Measurements from ENCODE around the gene PCNX3. TPM values are rescaled to one million over a fixed set of nuclear protein-coding genes. Genes with fewer than 3 reads are reported as not detected.
A peak's percentile ranks its signal among the peaks of the same experiment; 100 is the strongest.

Gene PCNX3
- total RNA-seq, 1 experiment from 2014 or later = 72.8 TPM

DNA sequence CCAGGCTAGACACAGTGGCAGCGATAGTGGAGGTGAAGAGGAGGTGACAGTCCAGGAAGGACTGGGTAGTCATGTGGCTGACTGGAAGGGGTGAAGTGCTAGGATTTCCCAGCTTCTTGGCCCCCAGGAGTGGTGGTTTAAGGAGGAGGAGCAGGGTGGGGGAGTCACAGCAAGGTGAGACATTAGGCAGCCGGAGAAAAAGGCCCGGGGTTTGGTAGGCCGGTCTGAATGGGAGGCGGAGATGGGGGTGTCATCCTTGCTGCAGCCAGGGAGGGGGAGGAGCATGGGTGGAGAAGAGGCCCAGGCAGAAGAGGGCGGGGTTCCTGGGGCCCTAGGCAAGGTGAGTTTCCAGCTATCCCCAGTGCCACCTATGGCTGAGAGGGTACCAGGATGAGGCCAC lies 28.4 kb downstream of the PCNX3 start:
- DNase-seq = no peak
- CTCF ChIA-PET = no interaction called here
- peaks cover 23% of the 10 kb centered on the region for H3K4me1 Mint-ChIP-seq (ENCODE audit: low read depth, unreplicated experiment)
- peak overlapping the region; percentile 66 for H3K27ac Mint-ChIP-seq (ENCODE audit: unreplicated experiment)
- peaks cover 24% of the 10 kb centered on the region for H3K36me3 Mint-ChIP-seq (ENCODE audit: insufficient read depth, unreplicated experiment)
- TF ChIP-seq, protein P1, sequence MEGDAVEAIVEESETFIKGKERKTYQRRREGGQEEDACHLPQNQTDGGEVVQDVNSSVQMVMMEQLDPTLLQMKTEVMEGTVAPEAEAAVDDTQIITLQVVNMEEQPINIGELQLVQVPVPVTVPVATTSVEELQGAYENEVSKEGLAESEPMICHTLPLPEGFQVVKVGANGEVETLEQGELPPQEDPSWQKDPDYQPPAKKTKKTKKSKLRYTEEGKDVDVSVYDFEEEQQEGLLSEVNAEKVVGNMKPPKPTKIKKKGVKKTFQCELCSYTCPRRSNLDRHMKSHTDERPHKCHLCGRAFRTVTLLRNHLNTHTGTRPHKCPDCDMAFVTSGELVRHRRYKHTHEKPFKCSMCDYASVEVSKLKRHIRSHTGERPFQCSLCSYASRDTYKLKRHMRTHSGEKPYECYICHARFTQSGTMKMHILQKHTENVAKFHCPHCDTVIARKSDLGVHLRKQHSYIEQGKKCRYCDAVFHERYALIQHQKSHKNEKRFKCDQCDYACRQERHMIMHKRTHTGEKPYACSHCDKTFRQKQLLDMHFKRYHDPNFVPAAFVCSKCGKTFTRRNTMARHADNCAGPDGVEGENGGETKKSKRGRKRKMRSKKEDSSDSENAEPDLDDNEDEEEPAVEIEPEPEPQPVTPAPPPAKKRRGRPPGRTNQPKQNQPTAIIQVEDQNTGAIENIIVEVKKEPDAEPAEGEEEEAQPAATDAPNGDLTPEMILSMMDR (IDR thresholded peaks at IDR 0.05; ENCODE audit: unreplicated experiment) = no peak
- H3K9me3 Mint-ChIP-seq (ENCODE audit: low read depth, unreplicated experiment) = no peaks in the 10 kb centered on the region
- intact Hi-C loops (cut with micrococcal nuclease; ENCODE audit: unreplicated experiment) = no loop called here
- no TSS peak for BruUV-seq (replicated peaks)
- H3K27me3 Mint-ChIP-seq (ENCODE audit: unreplicated experiment) = no peaks in the 10 kb centered on the region
- no peak overlapping the region for H3K4me3 Mint-ChIP-seq (ENCODE audit: low read depth, unreplicated experiment)

DNA sequence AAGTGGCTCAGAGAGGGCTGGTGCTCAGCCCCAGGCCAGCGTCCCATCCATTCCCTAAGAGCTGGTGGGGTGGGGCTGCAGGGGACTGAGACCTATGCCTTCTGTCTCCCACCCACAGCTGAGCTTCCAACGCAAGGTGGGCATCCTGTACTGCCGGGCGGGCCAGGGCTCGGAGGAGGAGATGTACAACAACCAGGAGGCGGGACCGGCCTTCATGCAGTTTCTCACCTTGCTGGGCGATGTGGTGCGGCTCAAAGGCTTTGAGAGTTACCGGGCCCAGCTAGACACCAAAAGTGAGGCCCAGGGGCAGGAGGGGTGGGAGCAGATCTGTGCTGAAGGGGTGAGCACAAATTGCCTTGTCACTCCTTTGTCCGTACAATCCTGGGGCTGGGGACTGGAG lies 29.3 kb downstream of the PCNX3 start:
- intact Hi-C loops (cut with micrococcal nuclease; ENCODE audit: unreplicated experiment) = no loop called here
- CTCF ChIA-PET = no interaction called here
- Mint-ChIP-seq H3K4me3 (ENCODE audit: low read depth, unreplicated experiment) (no peak overlapping the region), H3K36me3 (ENCODE audit: insufficient read depth, unreplicated experiment) (peaks cover 25% of the 10 kb centered on the region), H3K9me3 (ENCODE audit: low read depth, unreplicated experiment) (no peaks in the 10 kb centered on the region), H3K4me1 (ENCODE audit: low read depth, unreplicated experiment) (peaks cover 20% of the 10 kb centered on the region), H3K27me3 (ENCODE audit: unreplicated experiment) (no peaks in the 10 kb centered on the region), H3K27ac (ENCODE audit: unreplicated experiment) (no peak overlapping the region)
- no TSS peak for BruUV-seq (replicated peaks)
- no peak for DNase-seq
- TF ChIP-seq, protein P1 (IDR thresholded peaks at IDR 0.05; ENCODE audit: unreplicated experiment) = no peak

DNA sequence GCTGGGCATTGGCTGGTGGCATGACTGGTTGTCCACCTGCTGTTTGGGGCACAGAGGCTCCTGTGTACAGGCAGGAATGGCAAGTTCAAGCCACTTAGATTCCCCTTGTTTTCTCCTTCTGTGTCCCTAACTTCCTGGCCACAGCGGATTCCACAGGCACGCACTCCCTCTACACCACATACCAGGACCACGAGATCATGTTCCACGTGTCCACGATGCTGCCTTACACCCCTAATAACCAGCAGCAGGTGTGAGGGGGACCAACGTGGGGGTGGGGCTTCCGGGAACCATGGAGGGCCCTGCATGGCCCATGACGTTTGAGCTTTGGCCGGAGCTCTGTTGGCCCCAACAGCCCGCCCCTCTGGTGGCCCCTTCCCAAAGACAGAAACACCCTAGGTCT lies 30.1 kb downstream of the PCNX3 start:
- Mint-ChIP-seq H3K4me1 (ENCODE audit: low read depth, unreplicated experiment) (peaks cover 27% of the 10 kb centered on the region), H3K27me3 (ENCODE audit: unreplicated experiment) (no peaks in the 10 kb centered on the region), H3K36me3 (ENCODE audit: insufficient read depth, unreplicated experiment) (peaks cover 31% of the 10 kb centered on the region), H3K27ac (ENCODE audit: unreplicated experiment) (no peak overlapping the region), H3K4me3 (ENCODE audit: low read depth, unreplicated experiment) (no peak overlapping the region), H3K9me3 (ENCODE audit: low read depth, unreplicated experiment) (no peaks in the 10 kb centered on the region)
- TF ChIP-seq, protein P1 (IDR thresholded peaks at IDR 0.05; ENCODE audit: unreplicated experiment) = no peak
- CTCF ChIA-PET = no interaction called here
- no peak for DNase-seq
- intact Hi-C loops (cut with micrococcal nuclease; ENCODE audit: unreplicated experiment) = no loop called here
- BruUV-seq (replicated peaks) = no TSS peak

DNA sequence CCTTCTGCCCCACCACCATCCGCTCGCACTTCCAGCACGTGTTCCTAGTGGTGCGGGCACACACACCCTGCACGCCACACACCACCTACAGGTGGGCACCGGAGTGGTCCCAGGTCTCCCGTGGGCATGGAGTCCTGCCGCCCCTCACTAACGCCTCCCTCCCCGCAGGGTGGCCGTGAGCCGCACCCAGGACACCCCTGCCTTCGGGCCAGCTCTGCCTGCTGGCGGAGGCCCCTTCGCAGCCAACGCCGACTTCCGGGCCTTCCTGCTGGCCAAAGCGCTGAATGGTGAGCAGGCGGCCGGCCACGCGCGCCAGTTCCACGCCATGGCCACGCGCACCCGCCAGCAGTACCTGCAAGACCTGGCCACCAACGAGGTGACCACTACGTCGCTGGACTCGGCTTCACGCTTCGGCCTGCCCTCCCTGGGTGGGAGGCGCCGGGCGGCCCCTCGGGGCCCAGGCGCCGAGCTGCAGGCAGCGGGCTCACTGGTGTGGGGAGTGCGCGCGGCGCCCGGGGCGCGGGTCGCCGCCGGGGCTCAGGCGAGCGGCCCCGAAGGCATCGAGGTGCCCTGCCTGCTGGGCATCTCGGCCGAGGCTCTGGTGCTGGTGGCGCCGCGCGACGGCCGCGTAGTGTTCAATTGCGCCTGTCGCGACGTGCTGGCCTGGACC lies 30.8 kb downstream of the PCNX3 start:
- H3K4me3 Mint-ChIP-seq (ENCODE audit: low read depth, unreplicated experiment) = no peak overlapping the region
- BruUV-seq (replicated peaks) = no TSS peak
- H3K27ac Mint-ChIP-seq (ENCODE audit: unreplicated experiment) = no peak overlapping the region
- no peaks in the 10 kb centered on the region for H3K9me3 Mint-ChIP-seq (ENCODE audit: low read depth, unreplicated experiment)
- H3K27me3 Mint-ChIP-seq (ENCODE audit: unreplicated experiment) = no peaks in the 10 kb centered on the region
- CTCF ChIA-PET = no interaction called here
- H3K36me3 Mint-ChIP-seq (ENCODE audit: insufficient read depth, unreplicated experiment) = peaks cover 33% of the 10 kb centered on the region
- peaks cover 35% of the 10 kb centered on the region for H3K4me1 Mint-ChIP-seq (ENCODE audit: low read depth, unreplicated experiment)
- intact Hi-C loops (cut with micrococcal nuclease; ENCODE audit: unreplicated experiment) = no loop called here
- DNase-seq = no peak
- TF ChIP-seq, protein P1 (IDR thresholded peaks at IDR 0.05; ENCODE audit: unreplicated experiment) = no peak

Measured in Calu3 (cell line).